IMR-90 (cell line): ENCODE measurements around the gene NEDD4L. TPM values are rescaled to one million over a fixed set of nuclear protein-coding genes. Genes with fewer than 3 reads are reported as not detected.

Experiments
- ATAC-seq: fragments of 200-7000 bp; cut with Tn5 transposase; 2 replicates; pipeline ENCODE4 v1.9.1; 2020; ENCODE audit warnings: low read depth, mild to moderate bottlenecking, moderate library complexity
- BruUV-seq: library from RNA; stranded (reverse); fragments of 400-500 nt; replicated peaks from 2 replicates; lab custom pipeline; 2021; lab: Mats Ljungman, UMichigan
- CTCF ChIA-PET: fragments of 300-600 bp; formaldehyde crosslinking; extraction: SDS; loops from one replicate; lab custom pipeline; 2021; ENCODE audit warnings: antibody characterized with exemption; lab: Yijun Ruan, JAX
- POLR2A ChIA-PET: fragments of 300-600 bp; sonication (Branson Sonifier 250); formaldehyde crosslinking; loops from one replicate; lab custom pipeline; 2022; ENCODE audit warnings: antibody characterized with exemption; ENCODE audit not compliant: unreplicated experiment; lab: Charles Lee
- DNase-seq: peaks from one replicate; pipeline ENCODE4 v3.0.0; 2013
- H2AFZ ChIP-seq: replicated peaks from 2 replicates; pipeline ENCODE3; 2013; ENCODE audit warnings: low read length, mild to moderate bottlenecking; ENCODE audit not compliant: poor library complexity
- H2AK5ac ChIP-seq: 2 replicates; pipeline ENCODE4 v1.6.1; 2013; ENCODE audit warnings: low read depth, low read length, inconsistent platforms
- H2AK9ac ChIP-seq: replicated peaks from 2 replicates; pipeline ENCODE3; 2013; ENCODE audit warnings: mild to moderate bottlenecking, low read depth, low read length, moderate library complexity; ENCODE audit not compliant: poor library complexity
- H2BK120ac ChIP-seq: 2 replicates; pipeline ENCODE4 v1.6.1; 2013; ENCODE audit warnings: low read depth, low read length, inconsistent platforms
- H2BK15ac ChIP-seq: 3 replicates; pipeline ENCODE4 v1.6.1; 2013; ENCODE audit warnings: low read depth, low read length, inconsistent platforms
- H2BK20ac ChIP-seq: 2 replicates; pipeline ENCODE4 v1.6.1; 2013; ENCODE audit warnings: low read depth, mild to moderate bottlenecking, inconsistent platforms, low read length, moderate library complexity
- H2BK5ac ChIP-seq: 2 replicates; pipeline ENCODE4 v1.6.1; 2013; ENCODE audit warnings: mild to moderate bottlenecking, low read depth, low read length, inconsistent platforms; ENCODE audit not compliant: poor library complexity, severe bottlenecking
- H3K14ac ChIP-seq: replicated peaks from 2 replicates; pipeline ENCODE4 v1.6.1; 2013; ENCODE audit warnings: low read depth, low read length, inconsistent platforms
- H3K18ac ChIP-seq: 2 replicates; pipeline ENCODE4 v1.6.1; 2013; ENCODE audit warnings: low read depth, low read length, control low read depth
- H3K23ac ChIP-seq: 2 replicates; pipeline ENCODE4 v1.6.1; 2013; ENCODE audit warnings: low read depth, low read length, inconsistent platforms
- H3K27ac ChIP-seq: 2 replicates; pipeline ENCODE4 v1.5.1; 2013; ENCODE audit warnings: mild to moderate bottlenecking, control low read depth, low read length; ENCODE audit not compliant: insufficient read depth
- H3K27me3 ChIP-seq: 2 replicates; pipeline ENCODE4 v1.6.1; 2013; ENCODE audit warnings: low read length; ENCODE audit not compliant: control insufficient read depth, insufficient read depth
- H3K36me3 ChIP-seq: 2 replicates; pipeline ENCODE4 v1.6.1; 2013; ENCODE audit warnings: low read length, mixed read lengths; ENCODE audit not compliant: control insufficient read depth, insufficient read depth
- H3K4ac ChIP-seq: 2 replicates; pipeline ENCODE4 v1.6.1; 2013; ENCODE audit warnings: low read depth, low read length, inconsistent platforms
- H3K4me1 ChIP-seq: 2 replicates; pipeline ENCODE4 v1.6.1; 2013; ENCODE audit warnings: low read length, mixed read lengths; ENCODE audit not compliant: control insufficient read depth, insufficient read depth
- H3K4me2 ChIP-seq: 2 replicates; pipeline ENCODE4 v1.6.1; 2013; ENCODE audit warnings: low read depth, mild to moderate bottlenecking, control low read depth, low read length, moderate library complexity
- H3K4me3 ChIP-seq: 2 replicates; pipeline ENCODE4 v1.5.1; 2013; ENCODE audit warnings: low read depth, mild to moderate bottlenecking, control low read depth, low read length, moderate library complexity; ENCODE audit not compliant: insufficient read depth
- H3K56ac ChIP-seq: 2 replicates; pipeline ENCODE4 v1.6.1; 2013; ENCODE audit warnings: low read length, inconsistent platforms; ENCODE audit not compliant: insufficient read depth; ENCODE audit errors: extremely low read depth
- H3K79me1 ChIP-seq, 2 experiments: 2 replicates each; pipeline ENCODE4 v1.6.1; 2013; ENCODE audit warnings: low read length in 2 of 2, inconsistent platforms in 1 of 2, low read depth in 1 of 2
- H3K9ac ChIP-seq: 2 replicates; pipeline ENCODE4 v1.6.1; 2013; ENCODE audit warnings: low read depth, low read length, control low read depth
- H3K9me1 ChIP-seq: 2 replicates; pipeline ENCODE4 v1.6.1; 2013; ENCODE audit warnings: low read length, inconsistent platforms; ENCODE audit not compliant: insufficient read depth
- H3K9me3 ChIP-seq: 2 replicates; pipeline ENCODE4 v1.6.1; 2013; ENCODE audit warnings: low read length; ENCODE audit not compliant: control insufficient read depth, insufficient read depth
- H4K20me1 ChIP-seq: 2 replicates; pipeline ENCODE4 v1.6.1; 2013; ENCODE audit warnings: low read length, inconsistent platforms; ENCODE audit not compliant: insufficient read depth
- H4K5ac ChIP-seq: 2 replicates; pipeline ENCODE4 v1.6.1; 2013; ENCODE audit warnings: mild to moderate bottlenecking, low read depth, low read length, control low read depth
- H4K8ac ChIP-seq, 2 experiments: 2 replicates each; pipeline ENCODE4 v1.6.1; 2013; ENCODE audit warnings: low read depth in 2 of 2, low read length in 2 of 2, control low read depth in 1 of 2, inconsistent platforms in 1 of 2
- H4K91ac ChIP-seq: 2 replicates; pipeline ENCODE4 v1.6.1; 2013; ENCODE audit warnings: low read depth, low read length, inconsistent platforms; ENCODE audit not compliant: insufficient read depth
- CEBPB ChIP-seq: IDR thresholded peaks from 2 replicates; pipeline ENCODE4 v1.6.1; 2012; ENCODE audit warnings: low read depth, low read length, improper control_type of control experiment
- CHD1 ChIP-seq: IDR thresholded peaks from 2 replicates; pipeline ENCODE4 v1.6.1; 2012; ENCODE audit warnings: low read depth, low read length, improper control_type of control experiment
- CTCF ChIP-seq: conservative IDR thresholded peaks from 2 replicates; pipeline ENCODE4 v1.5.1; 2012; ENCODE audit warnings: mild to moderate bottlenecking, low read depth, low read length, improper control_type of control experiment
- FOS ChIP-seq: fragments of 150-350 bp; IDR thresholded peaks from 2 replicates; pipeline ENCODE4 v1.6.1; 2016; ENCODE audit warnings: low read depth, low read length
- MAZ ChIP-seq: IDR thresholded peaks from 2 replicates; pipeline ENCODE4 v1.6.1; 2012; ENCODE audit warnings: low read depth, mild to moderate bottlenecking, low read length, improper control_type of control experiment, moderate library complexity, borderline replicate concordance
- POLR2A ChIP-seq: IDR thresholded peaks from 2 replicates; pipeline ENCODE4 v1.6.1; 2012; ENCODE audit warnings: mild to moderate bottlenecking, low read depth, low read length
- RFX5 ChIP-seq: IDR thresholded peaks from 2 replicates; pipeline ENCODE4 v1.8.0; 2012; ENCODE audit warnings: low read depth, mild to moderate bottlenecking, low read length, moderate library complexity
- SMC3 ChIP-seq: fragments of 150-350 bp; IDR thresholded peaks from 2 replicates; pipeline ENCODE4 v1.6.1; 2016; ENCODE audit warnings: low read depth, mild to moderate bottlenecking, antibody characterized with exemption, low read length, moderate library complexity
- WGBS, 2 experiments: methylation state at CpG; one replicate each; pipeline versions ENCODE4 v1.1.5 to v1.1.7; 2013; ENCODE audit warnings: missing lambda C conversion rate in 2 of 2; ENCODE audit not compliant: insufficient read length in 1 of 2; ENCODE audit errors: extremely low coverage in 2 of 2; 5-methylcytosine and 5-hydroxymethylcytosine counted together
- dilution Hi-C: fragments of 300-500 bp; cut with HindIII; formaldehyde crosslinking; loops from one replicate; pipeline ENCODE4 v1.14.3; 2018; ENCODE audit warnings: low sequenced_read_pairs; ENCODE audit not compliant: unreplicated experiment
- in situ Hi-C: fragments of 300-500 bp; cut with MboI; formaldehyde crosslinking; loops from 3 replicates; pipeline ENCODE4 v1.14.3; 2019; ENCODE audit warnings: low sequenced_read_pairs, inconsistent platforms, mixed read lengths
- intact Hi-C: fragments of 100-400 bp; cut with micrococcal nuclease; formaldehyde crosslinking; loops from 2 replicates; pipeline ENCODE4 v1.10.0; 2022
- polyA plus RNA-seq, 3 experiments: library from polyadenylated mRNA; depleted of rRNA; stranded (reverse); fragments of >200 nt; gene quantifications; 2 replicates each; pipeline ENCODE4 v1.2.3, GENCODE V29; 2012; ENCODE audit warnings: low replicate concordance in 1 of 3
- total RNA-seq: library from RNA; depleted of rRNA; stranded (reverse); fragments of >200 nt; gene quantifications from 2 replicates; pipeline ENCODE4 v1.2.3, GENCODE V29; 2012
- TF ChIP-seq, protein P1 (sequence below): fragments of 150-350 bp; IDR thresholded peaks from 2 replicates; pipeline ENCODE4 v1.6.1; 2017; ENCODE audit warnings: mild to moderate bottlenecking, antibody characterized with exemption, low read length, low read depth

The NEDD4L gene
- total and polyA plus RNA-seq, 2 of the 4 experiments (the other 2 are of a cell fraction) = 10.0 to 10.9 TPM

DNA sequence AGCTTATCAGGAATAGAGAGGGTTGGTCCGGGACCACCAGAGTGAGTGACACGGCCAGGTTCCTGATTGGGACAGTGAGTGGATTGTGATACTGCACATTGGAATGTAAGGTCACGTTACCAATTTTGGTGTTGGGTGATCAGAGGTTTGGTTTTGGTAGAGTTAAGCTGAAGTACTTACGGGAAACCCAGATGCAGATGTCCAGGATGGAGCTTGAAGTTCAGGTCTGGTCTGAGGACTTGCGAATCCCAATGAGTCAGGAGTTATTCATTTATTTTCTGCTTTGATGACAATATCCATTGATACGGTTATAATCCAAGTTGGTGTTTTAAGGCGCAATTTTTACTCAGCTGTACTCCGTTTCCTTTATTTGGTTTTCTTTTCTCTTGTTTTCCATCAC, 311.2 kb downstream of the NEDD4L start:
- DNase-seq (no peak), ATAC-seq (no peak)
- Histone ChIP-seq H2AK9ac (no peak overlapping the region), H3K4ac (no peak overlapping the region), H3K9me1 (no peaks in the 10 kb centered on the region), H3K9ac (no peak overlapping the region), H3K18ac (no peak overlapping the region), H4K20me1 (no peaks in the 10 kb centered on the region), H4K91ac (no peak overlapping the region), H2BK20ac (no peak overlapping the region), H3K27me3 (no peaks in the 10 kb centered on the region), H3K4me2 (no peak overlapping the region), H3K27ac (no peak overlapping the region), H3K79me1 (no peaks in the 10 kb centered on the region), H3K56ac (no peak overlapping the region), H3K14ac (no peak overlapping the region), H2AK5ac (peak overlapping the region; percentile 40; the same call in 1 of the 2 replicates), H4K5ac (no peak overlapping the region), H3K36me3 (no peaks in the 10 kb centered on the region; the same call in 1 of the 2 replicates), H3K4me3 (no peak overlapping the region), H2BK5ac (no peak overlapping the region), H2BK15ac (no peak overlapping the region), H2BK120ac (no peak overlapping the region), H3K9me3 (no peaks in the 10 kb centered on the region), H2AFZ (no peak overlapping the region), H3K4me1 (no peaks in the 10 kb centered on the region), H4K8ac (no peak overlapping the region), H3K23ac (no peak overlapping the region)
- BruUV-seq = no TSS peak
- intact Hi-C loops = no loop called here
- WGBS, 2 experiments = 98% methylated on average over 5 of the region's 8 CpGs; no CpG with 5 or more reads in 1 of the 2 experiments
- in situ Hi-C loops = no loop called here
- ChIA-PET CTCF (no interaction called here), POLR2A (no interaction called here)
- TF ChIP-seq MAZ (no peak), CEBPB (no peak), FOS (no peak), SMC3 (no peak), POLR2A (no peak), RFX5 (no peak), CTCF (no peak), CHD1 (no peak)
- TF ChIP-seq, protein P1, sequence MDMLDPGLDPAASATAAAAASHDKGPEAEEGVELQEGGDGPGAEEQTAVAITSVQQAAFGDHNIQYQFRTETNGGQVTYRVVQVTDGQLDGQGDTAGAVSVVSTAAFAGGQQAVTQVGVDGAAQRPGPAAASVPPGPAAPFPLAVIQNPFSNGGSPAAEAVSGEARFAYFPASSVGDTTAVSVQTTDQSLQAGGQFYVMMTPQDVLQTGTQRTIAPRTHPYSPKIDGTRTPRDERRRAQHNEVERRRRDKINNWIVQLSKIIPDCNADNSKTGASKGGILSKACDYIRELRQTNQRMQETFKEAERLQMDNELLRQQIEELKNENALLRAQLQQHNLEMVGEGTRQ = no peak
- dilution Hi-C loops = no loop called here
